GM19193 (cell line): Measurements from ENCODE around the gene FAM177A1.
A peak's percentile ranks its signal among the peaks of the same experiment; 100 is the strongest.

Experiments used
- POLR2A ChIP-seq: IDR thresholded peaks from 4 replicates; pipeline ENCODE4 v1.6.1; 2011; ENCODE audit not compliant: insufficient read depth, insufficient read length; ENCODE audit errors: extremely low read depth

FAM177A1 gene, protein sequence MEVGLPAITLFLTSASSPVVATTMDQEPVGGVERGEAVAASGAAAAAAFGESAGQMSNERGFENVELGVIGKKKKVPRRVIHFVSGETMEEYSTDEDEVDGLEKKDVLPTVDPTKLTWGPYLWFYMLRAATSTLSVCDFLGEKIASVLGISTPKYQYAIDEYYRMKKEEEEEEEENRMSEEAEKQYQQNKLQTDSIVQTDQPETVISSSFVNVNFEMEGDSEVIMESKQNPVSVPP

DNA sequence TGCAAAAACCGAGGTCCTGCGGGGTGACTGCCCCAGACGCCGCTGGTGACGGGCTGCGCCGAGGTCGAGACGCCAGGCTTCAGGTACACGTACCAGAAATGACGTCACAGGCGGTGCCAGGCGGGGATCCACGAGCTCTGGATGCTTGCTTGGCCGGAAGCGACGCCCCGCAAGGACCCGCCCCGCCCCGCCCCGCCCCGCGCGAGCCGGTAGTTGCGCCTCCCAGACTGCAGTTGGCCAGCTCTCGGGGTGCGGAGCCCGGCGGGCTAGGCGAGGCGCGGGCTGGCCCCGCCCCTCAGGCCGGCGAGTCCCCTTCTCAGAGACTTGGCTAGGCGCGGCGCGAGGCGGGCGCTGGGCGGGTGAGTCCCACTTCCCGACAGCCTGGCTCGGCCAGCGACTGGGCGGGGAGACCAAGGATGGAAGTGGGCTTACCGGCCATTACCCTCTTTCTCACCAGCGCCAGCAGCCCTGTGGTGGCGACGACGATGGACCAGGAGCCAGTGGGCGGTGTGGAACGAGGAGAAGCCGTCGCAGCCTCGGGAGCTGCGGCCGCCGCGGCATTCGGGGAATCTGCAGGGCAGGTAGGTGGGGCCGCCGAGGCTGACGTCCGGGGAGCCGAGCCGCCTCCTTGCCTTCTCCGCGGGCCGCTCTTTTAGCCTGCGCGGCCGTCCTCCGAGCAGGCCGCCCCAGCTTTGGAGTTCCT lies at the start of gene FAM177A1:
Gene FAM177A1 (plus strand): TSS at position 225 of the 703 bp plus-strand sequence. CDS start 192 bp downstream, at position 417.
- TF ChIP-seq POLR2A: peak; percentile 87

GRCh38 chr14:34997762-34998161 lies 48.3 kb upstream of the FAM177A1 start:
- TF ChIP-seq POLR2A: no peak

- no peak for TF ChIP-seq POLR2A
Observed at GRCh38 chr14:34999500-34999899, 46.6 kb upstream of the FAM177A1 start.

- TF ChIP-seq POLR2A: no peak
Observed at GRCh38 chr14:35001621-35002020, 44.5 kb upstream of the FAM177A1 start.

- no peak for TF ChIP-seq POLR2A
Observed at GRCh38 chr14:35004839-35005238, 41.2 kb upstream of the FAM177A1 start.

DNA sequence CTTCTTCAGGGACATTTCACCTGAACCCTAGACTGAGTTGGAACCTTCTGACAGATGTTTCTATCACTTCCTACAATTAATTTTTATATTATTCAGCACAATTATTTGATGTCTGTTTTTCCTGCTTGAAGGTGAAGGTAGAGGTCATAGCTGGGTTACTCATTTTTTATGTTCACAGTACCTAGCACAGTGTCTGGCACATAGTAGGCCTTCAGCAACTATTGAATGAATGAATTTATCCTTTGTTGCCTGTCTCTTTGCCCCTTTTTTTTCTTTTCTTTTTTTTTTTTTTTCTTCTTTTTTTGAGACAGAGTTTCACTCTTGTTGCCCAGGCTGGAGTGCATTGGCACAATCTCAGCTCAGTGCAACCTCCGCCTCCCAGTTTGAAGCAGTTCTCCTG lies 29.5 kb upstream of the FAM177A1 start:
- no peak for TF ChIP-seq POLR2A

DNA sequence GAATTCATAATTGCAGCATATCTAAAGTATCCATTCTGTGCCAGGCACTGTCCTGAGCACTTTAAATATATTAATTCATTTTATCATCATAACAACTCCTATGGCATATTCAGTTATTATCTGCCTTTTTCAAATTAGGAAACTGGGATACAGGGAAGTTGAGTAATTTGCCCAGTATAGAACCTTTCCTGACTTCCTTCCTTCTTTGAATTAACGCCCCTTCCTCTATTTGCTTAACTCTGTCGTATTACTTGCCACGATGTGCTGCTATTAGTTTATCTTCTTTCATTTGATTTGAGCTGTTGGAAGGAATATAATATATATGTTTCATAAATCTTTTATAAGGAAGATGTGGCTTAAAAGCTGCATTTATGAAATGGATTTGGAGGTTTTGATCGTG lies 25.4 kb upstream of the FAM177A1 start:
- TF ChIP-seq POLR2A: no peak

GRCh38 chr14:35028435-35028834 lies 17.6 kb upstream of the FAM177A1 start:
- no peak for TF ChIP-seq POLR2A

- no peak for TF ChIP-seq POLR2A
Observed at GRCh38 chr14:35032562-35032961, 13.5 kb upstream of the FAM177A1 start.

GRCh38 chr14:35034440-35034833 lies 11.6 kb upstream of the FAM177A1 start:
- no peak for TF ChIP-seq POLR2A

DNA sequence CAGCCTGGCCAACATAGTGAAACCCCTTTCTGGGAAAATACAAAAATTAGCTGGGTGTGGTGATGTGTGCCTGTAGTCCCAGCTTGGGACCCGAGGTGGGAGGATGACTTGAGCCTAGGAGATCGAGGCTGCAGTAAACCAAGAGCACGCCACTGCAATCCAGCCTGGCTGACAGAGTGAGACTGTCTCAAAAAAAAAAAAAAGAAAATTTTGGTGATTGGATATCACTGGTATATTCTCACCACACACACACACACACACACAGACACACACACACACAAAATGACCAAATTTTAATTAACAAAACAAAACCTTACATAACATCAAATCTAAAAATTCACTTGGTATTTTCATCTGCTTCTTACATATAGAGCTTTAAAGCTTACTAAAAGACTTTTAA lies 3.4 kb upstream of the FAM177A1 start:
- no peak for TF ChIP-seq POLR2A

DNA sequence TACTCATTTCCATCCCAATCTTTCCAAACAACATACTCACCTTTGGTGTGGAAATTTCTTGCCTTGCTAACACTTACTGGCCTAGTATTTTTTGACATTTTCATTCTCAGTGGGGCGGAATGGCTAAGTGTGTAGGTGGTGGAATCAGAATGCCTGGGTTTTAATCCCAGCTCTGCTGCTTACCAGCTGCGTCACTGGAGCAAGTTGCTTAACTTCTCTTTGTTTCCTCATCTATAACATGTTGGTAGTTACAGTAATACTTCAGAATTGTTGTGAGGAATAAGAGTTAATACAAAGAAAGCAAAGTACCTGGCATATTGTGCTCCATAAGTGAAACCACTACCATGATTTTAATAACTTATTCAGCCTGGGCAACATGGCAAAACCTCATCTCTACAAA lies 3.0 kb upstream of the FAM177A1 start:
- TF ChIP-seq POLR2A: no peak

DNA sequence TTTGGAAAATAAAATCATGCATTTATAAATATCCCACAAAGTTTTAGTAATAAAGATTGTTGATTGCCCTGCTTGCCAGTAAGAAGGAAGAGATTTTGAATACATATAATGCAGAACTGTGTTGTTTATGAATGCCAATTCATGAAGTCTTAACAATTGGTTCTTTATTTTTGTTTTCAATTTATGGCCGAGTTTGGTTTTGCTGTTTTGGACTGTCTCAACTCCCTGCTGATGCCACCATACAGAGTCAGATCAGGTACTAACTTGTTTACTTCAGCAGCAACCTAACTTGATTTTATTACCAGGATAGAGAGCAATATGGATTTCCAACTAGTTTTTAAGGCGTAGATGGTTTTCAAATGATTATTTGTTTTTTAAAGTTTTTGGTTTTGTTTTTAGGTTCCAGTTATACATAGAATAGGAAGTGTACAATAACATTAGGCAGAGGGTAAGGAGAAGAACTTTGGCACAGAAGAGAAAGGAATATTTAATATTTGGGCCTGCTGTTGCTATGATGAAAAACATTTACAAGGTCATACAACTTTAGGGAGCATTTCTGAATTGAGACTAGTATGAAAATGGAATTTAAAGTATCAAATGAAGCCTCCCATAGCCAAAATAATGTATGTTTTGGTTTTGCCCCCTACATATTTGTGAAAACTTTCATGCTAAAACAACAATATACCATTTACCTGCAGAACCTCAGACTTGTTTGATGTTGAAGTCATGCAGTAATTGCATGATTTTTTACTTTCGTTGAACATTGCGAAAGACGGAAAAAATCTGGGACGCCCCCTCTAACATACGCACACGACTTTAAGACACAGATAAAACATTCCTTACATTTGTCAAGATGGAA lies 904 bp upstream of the FAM177A1 start:
- no peak for TF ChIP-seq POLR2A

DNA sequence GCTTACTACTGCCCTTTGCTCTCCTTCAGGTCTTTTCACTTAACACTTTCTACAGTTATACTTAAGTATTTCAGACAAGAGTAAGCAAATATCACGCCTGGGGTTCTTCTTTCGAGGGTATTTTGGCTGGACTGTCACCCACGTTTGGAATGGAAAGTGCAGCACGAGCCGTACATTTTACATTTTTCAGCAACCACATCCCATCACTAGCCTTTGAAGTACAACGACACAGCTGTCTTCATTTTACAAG lies 349 bp upstream of the FAM177A1 start:
- no peak for TF ChIP-seq POLR2A

DNA sequence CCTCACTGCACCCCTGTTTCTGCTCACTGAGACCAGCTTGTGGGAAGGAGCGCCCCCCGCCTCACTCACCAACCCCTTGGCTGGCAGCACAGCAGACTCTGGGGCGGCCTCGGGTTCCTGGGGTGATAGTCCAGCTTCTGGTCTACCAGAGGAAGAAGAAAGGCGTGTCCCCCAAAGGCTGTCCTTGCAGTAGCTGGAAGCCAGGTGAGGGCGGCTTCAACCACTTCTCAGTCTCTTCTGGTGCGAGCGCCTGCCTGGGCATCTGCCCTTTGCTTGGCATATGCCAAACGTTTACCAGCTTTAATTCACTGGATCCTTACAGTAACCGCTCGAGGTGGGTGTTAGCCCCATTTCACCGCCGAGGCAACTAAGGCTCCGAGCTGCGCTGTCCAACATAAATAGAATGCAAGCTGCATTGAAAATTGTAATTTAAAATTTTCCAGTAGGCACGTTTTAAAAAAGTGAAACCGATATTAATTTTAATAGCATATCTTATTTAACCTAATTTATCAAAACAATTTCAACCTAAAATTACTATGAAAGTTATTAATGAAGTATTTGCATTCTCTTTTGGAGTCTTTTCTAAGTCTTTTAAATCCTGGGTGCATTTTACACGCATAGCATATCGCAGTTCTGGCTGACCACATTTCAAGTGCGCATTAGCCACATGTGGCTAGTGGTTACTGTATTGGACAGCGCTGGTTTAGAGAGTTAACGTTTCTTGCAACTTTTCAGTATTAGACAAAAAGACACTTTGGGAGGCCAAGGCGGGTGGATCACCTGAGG lies 872 bp downstream of the FAM177A1 start:
- TF ChIP-seq POLR2A: no peak
